GM23338 (cell line): ENCODE results near the gene MRPL18. TPM values are rescaled to one million over a fixed set of nuclear protein-coding genes. Genes with fewer than 3 reads are reported as not detected.
A peak's percentile ranks its signal among the peaks of the same experiment; 100 is the strongest.

Experiments
- ATAC-seq: fragments of 200-7000 bp; cut with Tn5 transposase; 3 replicates; pipeline ENCODE4 v1.9.1; 2020
- DNase-seq: peaks from one replicate; pipeline ENCODE4 v3.0.0-alpha.2; 2015; ENCODE audit warnings: low spot score
- H2AFZ ChIP-seq: fragments of 200-600 bp; sonication (generic); 2 replicates; pipeline ENCODE4 v1.8.0; 2016; ENCODE audit warnings: antibody characterized with exemption, mild to moderate bottlenecking, moderate library complexity
- H3F3A ChIP-seq: fragments of 200-600 bp; sonication (generic); replicated peaks from 2 replicates; pipeline ENCODE4 v1.8.0; 2017; ENCODE audit warnings: antibody characterized with exemption, mixed run types, low read depth
- H3K27ac ChIP-seq: fragments of 200-600 bp; sonication (generic); 2 replicates; pipeline ENCODE4 v1.6.1; 2016; ENCODE audit warnings: low read depth
- H3K27me3 ChIP-seq: fragments of 200-600 bp; sonication (generic); 2 replicates; pipeline ENCODE4 v1.8.0; 2016; ENCODE audit warnings: mild to moderate bottlenecking, mixed run types, moderate library complexity; ENCODE audit not compliant: insufficient read depth
- H3K36me3 ChIP-seq: fragments of 200-600 bp; sonication (generic); 2 replicates; pipeline ENCODE4 v1.8.0; 2016; ENCODE audit warnings: mild to moderate bottlenecking; ENCODE audit not compliant: insufficient read depth
- H3K4me1 ChIP-seq: fragments of 200-600 bp; sonication (generic); 2 replicates; pipeline ENCODE4 v1.8.0; 2016; ENCODE audit warnings: mild to moderate bottlenecking, moderate library complexity; ENCODE audit not compliant: insufficient read depth
- H3K4me2 ChIP-seq: fragments of 200-600 bp; sonication (generic); 2 replicates; pipeline ENCODE4 v1.7.1; 2017; ENCODE audit warnings: mixed run types
- H3K4me3 ChIP-seq: fragments of 200-600 bp; sonication (generic); 2 replicates; pipeline ENCODE4 v1.6.1; 2016; ENCODE audit warnings: mixed run types
- H3K79me2 ChIP-seq: fragments of 200-600 bp; sonication (generic); replicated peaks from 2 replicates; pipeline ENCODE4 v1.8.0; 2017; ENCODE audit warnings: mild to moderate bottlenecking; ENCODE audit not compliant: insufficient read depth
- H3K9me2 ChIP-seq: fragments of 200-600 bp; sonication (generic); 2 replicates; pipeline ENCODE4 v1.8.0; 2017; ENCODE audit not compliant: insufficient read depth
- H4K20me1 ChIP-seq: fragments of 200-600 bp; sonication (generic); replicated peaks from 2 replicates; pipeline ENCODE4 v1.8.0; 2017; ENCODE audit warnings: mild to moderate bottlenecking; ENCODE audit not compliant: insufficient read depth
- H3K27ac Mint-ChIP-seq: 2 replicates; pipeline ENCODE4 v1.8.0; 2020; ENCODE audit warnings: inconsistent platforms, mild to moderate bottlenecking, moderate library complexity, mixed read lengths
- H3K27me3 Mint-ChIP-seq: 3 replicates; pipeline ENCODE4 v1.8.0; 2022; ENCODE audit warnings: low read depth, mild to moderate bottlenecking, moderate library complexity, mixed read lengths, inconsistent platforms; ENCODE audit not compliant: insufficient read depth, poor library complexity
- H3K36me3 Mint-ChIP-seq: 3 replicates; pipeline ENCODE4 v1.8.0; 2021; ENCODE audit warnings: low read depth, mild to moderate bottlenecking, inconsistent platforms, moderate library complexity, mixed read lengths
- H3K4me1 Mint-ChIP-seq: 3 replicates; pipeline ENCODE4 v1.8.0; 2020; ENCODE audit warnings: mild to moderate bottlenecking, inconsistent platforms, mixed read lengths
- H3K4me3 Mint-ChIP-seq: 3 replicates; pipeline ENCODE4 v1.8.0; 2021; ENCODE audit warnings: moderate library complexity, mild to moderate bottlenecking, inconsistent platforms, mixed read lengths
- H3K9me3 Mint-ChIP-seq: 3 replicates; pipeline ENCODE4 v1.8.0; 2020; ENCODE audit warnings: moderate library complexity, mild to moderate bottlenecking, inconsistent platforms, mixed read lengths
- CREB1 ChIP-seq: fragments of 250-450 bp; sonication (Bioruptor Pico); IDR thresholded peaks from 2 replicates; pipeline ENCODE4 v1.5.0; 2020; ENCODE audit warnings: low read depth, mild to moderate bottlenecking, moderate library complexity
- CTCF ChIP-seq, 2 experiments: fragments of 200-600 bp in 1 of 2; sonication (generic) in 1 of 2; conservative IDR thresholded peaks; 2 replicates each; pipeline versions ENCODE4 v1.5.1 to v1.6.1; 2016 to 2017; ENCODE audit warnings: antibody characterized with exemption in 2 of 2, low read depth in 2 of 2, mild to moderate bottlenecking in 2 of 2, moderate library complexity in 1 of 2
- EZH2 ChIP-seq: fragments of 200-600 bp; sonication (generic); IDR thresholded peaks from one replicate; pipeline ENCODE4 v1.8.0; 2017; ENCODE audit warnings: antibody characterized with exemption, mild to moderate bottlenecking, low read depth; ENCODE audit not compliant: unreplicated experiment
- EZH2phosphoT487 ChIP-seq: fragments of 200-600 bp; sonication (generic); IDR thresholded peaks from one replicate; pipeline ENCODE4 v1.8.1; 2018; ENCODE audit warnings: antibody characterized with exemption; ENCODE audit not compliant: unreplicated experiment
- JUNB ChIP-seq: IDR thresholded peaks from one replicate; pipeline ENCODE4 v1.6.1; 2016; ENCODE audit warnings: antibody characterized with exemption; ENCODE audit not compliant: unreplicated experiment
- NANOG ChIP-seq: IDR thresholded peaks from 2 replicates; pipeline ENCODE4 v1.6.1; 2016; ENCODE audit warnings: antibody characterized with exemption, borderline replicate concordance
- POLR2AphosphoS5 ChIP-seq: IDR thresholded peaks from 2 replicates; pipeline ENCODE4 v1.6.1; 2016; ENCODE audit warnings: antibody characterized with exemption, low read depth
- STAT1 ChIP-seq: IDR thresholded peaks from one replicate; pipeline ENCODE4 v1.6.1; 2016; ENCODE audit warnings: antibody characterized with exemption; ENCODE audit not compliant: unreplicated experiment
- ZNF331 ChIP-seq: fragments of 250-450 bp; sonication (Bioruptor Pico); IDR thresholded peaks from 2 replicates; pipeline ENCODE4 v1.5.0; 2020; ENCODE audit warnings: low read depth, mild to moderate bottlenecking, moderate library complexity
- polyA plus RNA-seq: library from polyadenylated mRNA; unstranded; fragments of >200 nt; fragmentation: Nextera tagmentation; extraction: Ambion mirVana; gene quantifications from 2 replicates; pipeline ENCODE4 v1.2.1, GENCODE V29; 2016
- total RNA-seq: library from RNA; depleted of rRNA; stranded (reverse); fragments of >200 nt; shearing (Covaris generic); gene quantifications from 2 replicates; pipeline ENCODE4 v1.2.3, GENCODE V29; 2014
- TF ChIP-seq, protein P1 (sequence below): IDR thresholded peaks from one replicate; pipeline ENCODE4 v1.6.1; 2018; ENCODE audit warnings: antibody characterized with exemption; ENCODE audit not compliant: unreplicated experiment
- TF ChIP-seq, protein P2 (sequence below): IDR thresholded peaks from 2 replicates; pipeline ENCODE4 v1.6.1; 2016; ENCODE audit warnings: antibody characterized with exemption

The MRPL18 gene
- total and polyA plus RNA-seq, 2 experiments from 2014 or later, result 91.4 to 228 TPM

DNA sequence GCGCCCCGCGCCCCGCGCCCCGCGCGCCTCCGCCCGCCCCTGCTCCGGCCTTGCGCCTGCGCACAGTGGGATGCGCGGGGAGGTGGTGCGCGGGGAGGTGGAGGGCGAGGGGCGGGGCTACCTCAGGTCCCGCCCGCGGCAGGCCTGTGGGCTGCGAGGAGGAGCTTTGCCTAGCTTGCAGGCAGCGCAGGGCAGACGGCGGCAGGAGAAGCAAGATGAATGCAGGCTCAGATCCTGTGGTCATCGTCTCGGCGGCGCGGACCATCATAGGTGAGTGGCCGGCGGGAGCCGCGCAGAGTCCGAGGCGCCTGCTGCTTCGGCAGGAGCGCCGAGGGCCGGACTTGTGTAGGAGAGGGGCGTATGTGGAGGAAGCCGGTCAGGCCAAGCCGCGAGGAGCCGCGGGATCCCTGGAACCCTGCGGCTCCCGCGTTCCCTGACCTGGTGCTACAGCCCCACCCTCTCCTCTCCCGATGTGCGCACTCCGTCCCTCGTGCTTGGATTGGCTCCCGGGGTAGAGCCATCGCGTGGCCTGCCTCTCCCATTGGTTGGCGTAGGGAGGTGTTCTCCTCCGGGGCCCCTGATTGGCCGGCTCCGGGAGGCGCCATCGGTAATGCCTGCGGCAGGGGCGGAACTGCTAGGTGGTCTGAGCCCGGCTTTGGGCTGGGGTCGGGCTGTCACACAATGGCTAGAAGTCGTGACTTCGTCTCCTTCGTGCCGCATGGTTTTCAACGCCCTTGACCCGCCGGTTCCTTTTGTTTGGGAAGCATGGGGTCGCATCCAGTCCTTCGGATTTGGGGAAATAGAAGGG lies 28.2 kb upstream of the MRPL18 start, which contains the start of gene ACAT2:
Gene ACAT2, plus strand, starts transcription at position 173 of the 808 bp plus-strand sequence. Its CDS starts 43 bp downstream, at position 216.
- Histone ChIP-seq H3K9me2 (no peaks in the 10 kb centered on the region), H3K36me3 (peaks cover 40% of the 10 kb centered on the region), H3K4me3 (peak within 1 kb of the TSS; percentile 88), H3K4me2 (peak within 1 kb of the TSS; percentile 83), H4K20me1 (0 out of 2 replicates have a peak, but pooled peaks cover 9% of the 10 kb centered on the region), H3K27me3 (no peaks in the 10 kb centered on the region), H3K79me2 (peaks cover 44% of the 10 kb centered on the region), H3K4me1 (peaks cover 18% of the 10 kb centered on the region), H2AFZ (peak within 1 kb of the TSS; percentile 80; the same call in 1 of the 2 replicates), H3F3A (peaks cover 5% of the 10 kb centered on the region), H3K27ac (peak within 1 kb of the TSS; percentile 98)
- H3K9me3 Mint-ChIP-seq, result no peaks in the 10 kb centered on the region; the same call in 2 of the 3 replicates
- no peak for TF ChIP-seq NANOG
- TF ChIP-seq ZNF331 (CRISPR knock-in tag), result no peak
- TF ChIP-seq, protein P1, sequence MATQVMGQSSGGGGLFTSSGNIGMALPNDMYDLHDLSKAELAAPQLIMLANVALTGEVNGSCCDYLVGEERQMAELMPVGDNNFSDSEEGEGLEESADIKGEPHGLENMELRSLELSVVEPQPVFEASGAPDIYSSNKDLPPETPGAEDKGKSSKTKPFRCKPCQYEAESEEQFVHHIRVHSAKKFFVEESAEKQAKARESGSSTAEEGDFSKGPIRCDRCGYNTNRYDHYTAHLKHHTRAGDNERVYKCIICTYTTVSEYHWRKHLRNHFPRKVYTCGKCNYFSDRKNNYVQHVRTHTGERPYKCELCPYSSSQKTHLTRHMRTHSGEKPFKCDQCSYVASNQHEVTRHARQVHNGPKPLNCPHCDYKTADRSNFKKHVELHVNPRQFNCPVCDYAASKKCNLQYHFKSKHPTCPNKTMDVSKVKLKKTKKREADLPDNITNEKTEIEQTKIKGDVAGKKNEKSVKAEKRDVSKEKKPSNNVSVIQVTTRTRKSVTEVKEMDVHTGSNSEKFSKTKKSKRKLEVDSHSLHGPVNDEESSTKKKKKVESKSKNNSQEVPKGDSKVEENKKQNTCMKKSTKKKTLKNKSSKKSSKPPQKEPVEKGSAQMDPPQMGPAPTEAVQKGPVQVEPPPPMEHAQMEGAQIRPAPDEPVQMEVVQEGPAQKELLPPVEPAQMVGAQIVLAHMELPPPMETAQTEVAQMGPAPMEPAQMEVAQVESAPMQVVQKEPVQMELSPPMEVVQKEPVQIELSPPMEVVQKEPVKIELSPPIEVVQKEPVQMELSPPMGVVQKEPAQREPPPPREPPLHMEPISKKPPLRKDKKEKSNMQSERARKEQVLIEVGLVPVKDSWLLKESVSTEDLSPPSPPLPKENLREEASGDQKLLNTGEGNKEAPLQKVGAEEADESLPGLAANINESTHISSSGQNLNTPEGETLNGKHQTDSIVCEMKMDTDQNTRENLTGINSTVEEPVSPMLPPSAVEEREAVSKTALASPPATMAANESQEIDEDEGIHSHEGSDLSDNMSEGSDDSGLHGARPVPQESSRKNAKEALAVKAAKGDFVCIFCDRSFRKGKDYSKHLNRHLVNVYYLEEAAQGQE, result no peak
- no peak for TF ChIP-seq STAT1
- no peak for TF ChIP-seq JUNB
- peak; percentile 78; the same call in 1 of the 2 replicates for TF ChIP-seq CREB1 (CRISPR knock-in tag)
- no peak for TF ChIP-seq EZH2
- TF ChIP-seq POLR2AphosphoS5, result peak; percentile 83
- peak within 1 kb of the TSS; percentile 90 for H3K4me3 Mint-ChIP-seq
- peaks cover 38% of the 10 kb centered on the region for H3K4me1 Mint-ChIP-seq
- peak; percentile 92 for ATAC-seq
- peak; percentile 97 for DNase-seq
- H3K27ac Mint-ChIP-seq, result peak within 1 kb of the TSS; percentile 96
- peaks cover 20% of the 10 kb centered on the region for H3K27me3 Mint-ChIP-seq
- H3K36me3 Mint-ChIP-seq, result peaks cover 71% of the 10 kb centered on the region

- H3K27ac Mint-ChIP-seq, result peak overlapping the region; percentile 82
- TF ChIP-seq ZNF331 (CRISPR knock-in tag) (no peak), CTCF (conservative IDR thresholded peaks at IDR 0.05; ENCODE audit: low read depth in 2 of 2) (no peak), CREB1 (CRISPR knock-in tag) (no peak), EZH2 (no peak), EZH2phosphoT487 (no peak)
- TF ChIP-seq, protein P2, sequence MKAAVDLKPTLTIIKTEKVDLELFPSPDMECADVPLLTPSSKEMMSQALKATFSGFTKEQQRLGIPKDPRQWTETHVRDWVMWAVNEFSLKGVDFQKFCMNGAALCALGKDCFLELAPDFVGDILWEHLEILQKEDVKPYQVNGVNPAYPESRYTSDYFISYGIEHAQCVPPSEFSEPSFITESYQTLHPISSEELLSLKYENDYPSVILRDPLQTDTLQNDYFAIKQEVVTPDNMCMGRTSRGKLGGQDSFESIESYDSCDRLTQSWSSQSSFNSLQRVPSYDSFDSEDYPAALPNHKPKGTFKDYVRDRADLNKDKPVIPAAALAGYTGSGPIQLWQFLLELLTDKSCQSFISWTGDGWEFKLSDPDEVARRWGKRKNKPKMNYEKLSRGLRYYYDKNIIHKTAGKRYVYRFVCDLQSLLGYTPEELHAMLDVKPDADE, result no peak
- H3K36me3 ChIP-seq, result peaks cover 41% of the 10 kb centered on the region
- peaks cover 18% of the 10 kb centered on the region for H3K4me1 ChIP-seq
- peaks cover 71% of the 10 kb centered on the region for H3K36me3 Mint-ChIP-seq
- peak overlapping the region; percentile 88 for H3K4me3 ChIP-seq
- H2AFZ ChIP-seq, result no peak overlapping the region
- H3K9me3 Mint-ChIP-seq, result no peaks in the 10 kb centered on the region; the same call in 2 of the 3 replicates
- peak overlapping the region; percentile 83 for H3K4me2 ChIP-seq
- H3K9me2 ChIP-seq, result no peaks in the 10 kb centered on the region
- H3K27me3 Mint-ChIP-seq, result peaks cover 20% of the 10 kb centered on the region
- peaks cover 5% of the 10 kb centered on the region for H3F3A ChIP-seq
- DNase-seq, result peak; percentile 20
- no peaks in the 10 kb centered on the region for H3K27me3 ChIP-seq
- ATAC-seq, result no peak
- H3K4me3 Mint-ChIP-seq, result peak overlapping the region; percentile 90
- peaks cover 9% of the 10 kb centered on the region; the same call in 1 of the 2 replicates for H4K20me1 ChIP-seq
- peaks cover 44% of the 10 kb centered on the region for H3K79me2 ChIP-seq
- no peak overlapping the region for H3K27ac ChIP-seq
- H3K4me1 Mint-ChIP-seq, result peaks cover 37% of the 10 kb centered on the region
These were observed 27.5 kb upstream of the MRPL18 start for GRCh38 chr6:159762681-159763293.
